Fibroblast of skin of left biceps (primary cell): ENCODE measurements around the gene NTSR2.
A peak's percentile ranks its signal among the peaks of the same experiment; 100 is the strongest.

Experiments
- DNase-seq, 2 experiments: peaks; one replicate each; pipeline ENCODE4 v3.0.0-alpha.2; 2013; ENCODE audit warnings: low read depth in 2 of 2

Gene NTSR2

GRCh38 chr2:11669454-11670291, at the start of gene NTSR2:
Gene NTSR2, minus strand, starts transcription at chr2:11670195. Its CDS starts 66 bp downstream, at chr2:11670129.
- peak; percentile 6 to 9 for DNase-seq

GRCh38 chr2:11719230-11719977, 49.4 kb upstream of the NTSR2 start:
- no peak for DNase-seq

GRCh38 chr2:11718606-11719005, 48.6 kb upstream of the NTSR2 start:
- no peak for DNase-seq

GRCh38 chr2:11717623-11718022, 47.6 kb upstream of the NTSR2 start:
- DNase-seq = no peak

GRCh38 chr2:11716689-11717321, 46.8 kb upstream of the NTSR2 start:
- DNase-seq = no peak

- no peak for DNase-seq
These were observed 46.1 kb upstream of the NTSR2 start for GRCh38 chr2:11715987-11716652.

- no peak for DNase-seq
These were observed 43.8 kb upstream of the NTSR2 start for GRCh38 chr2:11713815-11714214.

GRCh38 chr2:11712866-11713265, 42.9 kb upstream of the NTSR2 start:
- DNase-seq = no peak

GRCh38 chr2:11711751-11712150, 41.8 kb upstream of the NTSR2 start:
- DNase-seq = no peak

- no peak for DNase-seq
These were observed 41.3 kb upstream of the NTSR2 start for GRCh38 chr2:11711354-11711716.

GRCh38 chr2:11710632-11711353, 40.8 kb upstream of the NTSR2 start:
- DNase-seq = no peak

- peak in 1 of 2 experiments; percentile 57 for DNase-seq
These were observed 40.2 kb upstream of the NTSR2 start for GRCh38 chr2:11710210-11710609.

- no peak for DNase-seq
These were observed 39.3 kb upstream of the NTSR2 start for GRCh38 chr2:11709293-11709692.

GRCh38 chr2:11708106-11708505, 38.1 kb upstream of the NTSR2 start:
- no peak for DNase-seq

GRCh38 chr2:11705711-11706110, 35.7 kb upstream of the NTSR2 start:
- no peak for DNase-seq

- no peak for DNase-seq
These were observed 35.1 kb upstream of the NTSR2 start for GRCh38 chr2:11705063-11705462.

- no peak for DNase-seq
These were observed 33.7 kb upstream of the NTSR2 start for GRCh38 chr2:11703700-11704099.

GRCh38 chr2:11702946-11703345, 33.0 kb upstream of the NTSR2 start:
- DNase-seq = no peak

GRCh38 chr2:11701751-11702301, 31.8 kb upstream of the NTSR2 start:
- DNase-seq = no peak

GRCh38 chr2:11701206-11701605, 31.2 kb upstream of the NTSR2 start:
- DNase-seq = no peak
